DOHH2 (cell line): ENCODE results near the gene NDRG3.

ENCODE experiments used
- H3F3A ChIP-seq: fragments of 200-600 bp; sonication (generic), shearing (Covaris generic); 2 replicates; pipeline ENCODE4 v1.6.0; 2016; ENCODE audit warnings: antibody characterized with exemption, mild to moderate bottlenecking; ENCODE audit not compliant: control insufficient read depth, insufficient read depth
- H3K27ac ChIP-seq: fragments of 200-600 bp; sonication (generic); 2 replicates; pipeline ENCODE4 v1.5.1; 2014; ENCODE audit warnings: low read depth, mild to moderate bottlenecking, low read length, moderate library complexity
- H3K27me3 ChIP-seq: fragments of 200-600 bp; sonication (generic); 2 replicates; pipeline ENCODE4 v1.6.1; 2014; ENCODE audit warnings: mild to moderate bottlenecking, low read length, mixed read lengths; ENCODE audit not compliant: control insufficient read depth
- H3K36me3 ChIP-seq: fragments of 200-600 bp; sonication (generic); 2 replicates; pipeline ENCODE4 v1.6.1; 2014; ENCODE audit warnings: mild to moderate bottlenecking, low read length, moderate library complexity, mixed read lengths; ENCODE audit not compliant: control insufficient read depth
- H3K4me1 ChIP-seq: fragments of 200-600 bp; sonication (generic); 2 replicates; pipeline ENCODE4 v1.6.1; 2014; ENCODE audit warnings: mild to moderate bottlenecking, low read length, mixed read lengths; ENCODE audit not compliant: control insufficient read depth
- H3K4me2 ChIP-seq: fragments of 200-600 bp; sonication (generic); 2 replicates; pipeline ENCODE4 v1.6.0; 2014; ENCODE audit warnings: mild to moderate bottlenecking, low read length, moderate library complexity
- H3K4me3 ChIP-seq: fragments of 200-600 bp; sonication (generic); 2 replicates; pipeline ENCODE4 v1.5.1; 2014; ENCODE audit warnings: mild to moderate bottlenecking, low read length, mixed read lengths
- H3K79me2 ChIP-seq: fragments of 200-600 bp; sonication (generic); 2 replicates; pipeline ENCODE4 v1.6.1; 2014; ENCODE audit warnings: mild to moderate bottlenecking, low read length, mixed read lengths; ENCODE audit not compliant: control insufficient read depth
- H3K9me2 ChIP-seq: fragments of 200-600 bp; sonication (generic); replicated peaks from 2 replicates; pipeline ENCODE4 v1.6.1; 2014; ENCODE audit warnings: mild to moderate bottlenecking, low read length, mixed read lengths; ENCODE audit not compliant: control insufficient read depth
- H3K9me3 ChIP-seq: fragments of 200-600 bp; sonication (generic); 2 replicates; pipeline ENCODE4 v1.6.1; 2014; ENCODE audit warnings: antibody characterized with exemption, low read length, mixed read lengths; ENCODE audit not compliant: control insufficient read depth, insufficient read depth
- H4K20me1 ChIP-seq: fragments of 200-600 bp; sonication (generic); 2 replicates; pipeline ENCODE4 v1.6.0; 2014; ENCODE audit warnings: low read depth, mild to moderate bottlenecking, antibody characterized with exemption, low read length, moderate library complexity; ENCODE audit not compliant: control insufficient read depth, insufficient read depth
- EZH2phosphoT487 ChIP-seq: fragments of 200-600 bp; sonication (generic); IDR thresholded peaks from 2 replicates; pipeline ENCODE4 v1.6.1; 2017; ENCODE audit warnings: borderline replicate concordance, mild to moderate bottlenecking, antibody characterized with exemption, low read length, moderate library complexity, mixed read lengths
- TF ChIP-seq, protein P1 (sequence below): fragments of 200-600 bp; sonication (generic); IDR thresholded peaks from one replicate; pipeline ENCODE4 v1.5.1; 2014; ENCODE audit warnings: antibody characterized with exemption, mild to moderate bottlenecking, low read depth, low read length; ENCODE audit not compliant: poor library complexity, severe bottlenecking

NDRG3 gene

DNA sequence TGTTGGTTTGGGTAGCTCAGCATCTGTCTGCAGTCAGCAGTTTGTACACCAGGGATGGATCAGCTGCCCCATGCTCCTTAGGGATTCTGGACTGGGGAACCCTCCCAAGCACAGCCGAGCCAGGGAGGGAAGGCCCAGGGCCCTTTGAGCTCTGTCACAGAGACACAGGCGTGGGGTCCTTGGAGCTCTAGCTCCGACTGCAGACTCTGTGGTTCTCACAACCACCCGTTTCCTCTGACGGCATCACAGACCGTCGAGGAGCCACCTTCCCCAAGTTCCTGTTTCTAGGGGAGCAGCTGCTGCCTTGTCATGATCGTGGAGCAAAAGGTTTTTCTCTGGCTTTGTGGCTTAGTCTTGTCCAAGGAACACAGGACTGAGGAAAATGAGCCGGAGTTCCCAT, 99.9 kb downstream of the NDRG3 start, which contains the start of gene SLA2:
TSS of gene SLA2 (minus strand) at position 199 of the 400 bp plus-strand sequence. CDS start 4,861 bp downstream, outside the sequence.
- Histone ChIP-seq H3K4me2 (no peak within 1 kb of the TSS), H3K9me3 (no peaks in the 10 kb centered on the region), H3K27me3 (no peaks in the 10 kb centered on the region), H4K20me1 (no peaks in the 10 kb centered on the region), H3K4me1 (peaks cover 12% of the 10 kb centered on the region), H3K79me2 (no peaks in the 10 kb centered on the region), H3K27ac (no peak within 1 kb of the TSS), H3F3A (no peaks in the 10 kb centered on the region), H3K4me3 (no peak within 1 kb of the TSS), H3K9me2 (no peaks in the 10 kb centered on the region), H3K36me3 (no peaks in the 10 kb centered on the region)
- no peak for TF ChIP-seq EZH2phosphoT487
- TF ChIP-seq, protein P1, sequence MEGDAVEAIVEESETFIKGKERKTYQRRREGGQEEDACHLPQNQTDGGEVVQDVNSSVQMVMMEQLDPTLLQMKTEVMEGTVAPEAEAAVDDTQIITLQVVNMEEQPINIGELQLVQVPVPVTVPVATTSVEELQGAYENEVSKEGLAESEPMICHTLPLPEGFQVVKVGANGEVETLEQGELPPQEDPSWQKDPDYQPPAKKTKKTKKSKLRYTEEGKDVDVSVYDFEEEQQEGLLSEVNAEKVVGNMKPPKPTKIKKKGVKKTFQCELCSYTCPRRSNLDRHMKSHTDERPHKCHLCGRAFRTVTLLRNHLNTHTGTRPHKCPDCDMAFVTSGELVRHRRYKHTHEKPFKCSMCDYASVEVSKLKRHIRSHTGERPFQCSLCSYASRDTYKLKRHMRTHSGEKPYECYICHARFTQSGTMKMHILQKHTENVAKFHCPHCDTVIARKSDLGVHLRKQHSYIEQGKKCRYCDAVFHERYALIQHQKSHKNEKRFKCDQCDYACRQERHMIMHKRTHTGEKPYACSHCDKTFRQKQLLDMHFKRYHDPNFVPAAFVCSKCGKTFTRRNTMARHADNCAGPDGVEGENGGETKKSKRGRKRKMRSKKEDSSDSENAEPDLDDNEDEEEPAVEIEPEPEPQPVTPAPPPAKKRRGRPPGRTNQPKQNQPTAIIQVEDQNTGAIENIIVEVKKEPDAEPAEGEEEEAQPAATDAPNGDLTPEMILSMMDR, result no peak

DNA sequence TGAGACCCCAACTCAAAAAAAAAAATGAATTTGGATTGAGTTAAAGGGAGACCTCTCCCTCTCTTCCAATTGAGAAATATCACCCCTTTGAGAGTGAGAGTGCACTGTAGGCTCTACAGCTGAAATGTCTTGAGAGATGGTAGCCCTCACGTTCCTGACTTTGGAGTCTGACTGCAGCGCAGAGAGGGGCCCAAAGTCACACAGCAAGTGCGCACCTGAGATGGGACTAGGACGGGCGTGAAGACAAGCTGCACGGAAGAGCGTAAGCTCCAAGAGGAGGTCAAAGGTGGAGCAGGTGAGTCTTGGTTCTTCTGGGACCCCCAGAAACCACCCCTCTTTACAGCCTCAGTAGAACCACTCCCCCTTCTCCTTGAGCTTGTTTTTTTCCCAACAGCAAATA, 100.5 kb downstream of the NDRG3 start:
- Histone ChIP-seq H3K27me3 (no peaks in the 10 kb centered on the region), H4K20me1 (no peaks in the 10 kb centered on the region), H3K9me2 (no peaks in the 10 kb centered on the region), H3K4me3 (no peak overlapping the region), H3F3A (no peaks in the 10 kb centered on the region), H3K79me2 (no peaks in the 10 kb centered on the region), H3K9me3 (no peaks in the 10 kb centered on the region), H3K36me3 (no peaks in the 10 kb centered on the region), H3K4me1 (peaks cover 12% of the 10 kb centered on the region), H3K27ac (no peak overlapping the region), H3K4me2 (no peak overlapping the region)
- TF ChIP-seq EZH2phosphoT487, result no peak
- TF ChIP-seq, protein P1, result no peak

DNA sequence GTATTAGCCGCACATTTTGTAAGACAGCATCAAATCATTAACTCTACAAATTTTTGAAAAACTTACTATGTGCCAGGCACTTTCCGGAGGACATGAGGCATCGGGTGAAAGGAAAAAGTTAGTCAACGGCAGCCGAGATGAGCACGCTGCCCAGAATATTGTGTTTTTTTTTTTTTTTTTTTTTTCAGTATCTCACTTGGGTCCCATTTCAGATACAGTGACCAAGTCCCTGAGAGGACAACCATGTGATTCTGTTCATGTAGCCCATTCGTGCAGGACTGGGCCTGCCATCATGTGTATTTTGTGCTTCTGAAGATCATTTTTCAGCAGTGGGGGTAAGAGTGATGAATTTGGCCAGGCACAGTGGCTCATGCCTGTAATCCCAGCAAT, 101.2 kb downstream of the NDRG3 start:
- Histone ChIP-seq H3K27ac (no peak overlapping the region), H3K27me3 (no peaks in the 10 kb centered on the region), H3K4me3 (no peak overlapping the region), H3K4me1 (peaks cover 12% of the 10 kb centered on the region), H3K36me3 (no peaks in the 10 kb centered on the region), H4K20me1 (no peaks in the 10 kb centered on the region), H3K79me2 (no peaks in the 10 kb centered on the region), H3K9me3 (no peaks in the 10 kb centered on the region), H3K4me2 (no peak overlapping the region), H3K9me2 (no peaks in the 10 kb centered on the region), H3F3A (no peaks in the 10 kb centered on the region)
- TF ChIP-seq EZH2phosphoT487, result no peak
- TF ChIP-seq, protein P1, result no peak
